NCI-H524 treated with DMSO at 0.1 percent for 48 hours (cell line): Measurements from ENCODE around the gene RGS7BP.

Experiments
- DNase-seq: peaks from one replicate; lab custom pipeline; 2025; lab: John Stamatoyannopoulos, UW

RGS7BP gene

GRCh38 chr5:64632251-64632650 lies 126.4 kb downstream of the RGS7BP start:
- peak; percentile 86 for DNase-seq

- no peak for DNase-seq
These were observed 129.3 kb downstream of the RGS7BP start for GRCh38 chr5:64634997-64635686.

- DNase-seq = no peak
These were observed 131.3 kb downstream of the RGS7BP start for GRCh38 chr5:64637144-64637543.

- DNase-seq = no peak
These were observed 132.1 kb downstream of the RGS7BP start for GRCh38 chr5:64637837-64638443.

GRCh38 chr5:64644831-64645230 lies 139.0 kb downstream of the RGS7BP start:
- no peak for DNase-seq

GRCh38 chr5:64646169-64646568 lies 140.4 kb downstream of the RGS7BP start:
- no peak for DNase-seq

- DNase-seq = no peak
These were observed 143.7 kb downstream of the RGS7BP start for GRCh38 chr5:64649512-64649911.

- no peak for DNase-seq
These were observed 148.1 kb downstream of the RGS7BP start for GRCh38 chr5:64653766-64654560.

GRCh38 chr5:64654561-64654938 lies 148.7 kb downstream of the RGS7BP start:
- DNase-seq = no peak

GRCh38 chr5:64655596-64655995 lies 149.8 kb downstream of the RGS7BP start:
- no peak for DNase-seq

GRCh38 chr5:64659289-64659688 lies 153.5 kb downstream of the RGS7BP start:
- DNase-seq = no peak
